NAMALWA (cell line): Measurements from ENCODE around the gene PYGM.

Experiments used
- DNase-seq: peaks from one replicate; pipeline ENCODE4 v3.0.0-alpha.2; 2015; ENCODE audit warnings: low spot score

PYGM gene

DNA sequence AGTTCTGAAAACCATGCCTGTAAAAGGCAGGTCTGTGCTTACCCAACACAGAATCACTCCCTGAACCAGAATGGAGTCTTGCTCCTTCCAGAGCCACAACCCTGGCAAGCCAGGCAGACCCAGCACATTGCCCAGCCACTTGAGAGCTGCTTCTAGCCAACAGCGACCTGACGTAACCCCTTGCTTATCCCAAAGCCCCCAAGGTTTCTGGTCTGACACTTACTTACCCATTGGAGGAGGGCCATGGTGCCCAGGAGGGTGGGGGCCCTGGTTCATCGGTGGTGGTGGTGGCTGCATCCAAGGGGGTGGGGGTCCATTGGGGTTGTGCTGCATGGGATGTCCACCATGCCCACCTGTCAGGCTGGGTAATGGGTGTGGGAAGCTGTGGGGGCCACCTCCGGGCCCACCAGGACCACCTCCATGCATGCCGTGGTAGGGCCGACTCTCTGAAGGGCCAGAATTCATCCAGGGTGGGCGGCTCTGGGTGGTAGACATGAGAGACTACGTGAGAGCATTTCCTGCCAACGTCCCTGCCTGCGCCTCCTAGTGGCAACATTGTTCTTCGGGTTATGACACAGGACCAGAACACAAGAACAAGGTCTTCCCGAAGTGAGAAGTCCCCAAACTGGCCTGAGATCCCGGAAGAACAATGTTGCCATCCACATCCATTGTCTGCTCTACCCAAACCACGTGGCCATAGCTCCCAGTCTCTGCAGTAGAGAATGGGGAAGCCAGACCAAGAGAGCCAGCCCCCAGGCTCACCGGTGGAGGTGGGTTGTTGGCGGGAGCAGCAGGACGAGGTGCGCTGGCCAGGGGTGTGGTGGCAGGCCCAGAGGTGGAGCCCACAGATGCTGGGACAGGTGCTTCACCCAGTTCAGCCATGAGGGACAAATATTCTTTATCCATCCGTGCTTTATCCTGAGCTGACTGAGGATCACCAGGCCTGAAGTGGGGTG lies 7.8 kb upstream of the PYGM start:
- DNase-seq = peak; percentile 81

DNA sequence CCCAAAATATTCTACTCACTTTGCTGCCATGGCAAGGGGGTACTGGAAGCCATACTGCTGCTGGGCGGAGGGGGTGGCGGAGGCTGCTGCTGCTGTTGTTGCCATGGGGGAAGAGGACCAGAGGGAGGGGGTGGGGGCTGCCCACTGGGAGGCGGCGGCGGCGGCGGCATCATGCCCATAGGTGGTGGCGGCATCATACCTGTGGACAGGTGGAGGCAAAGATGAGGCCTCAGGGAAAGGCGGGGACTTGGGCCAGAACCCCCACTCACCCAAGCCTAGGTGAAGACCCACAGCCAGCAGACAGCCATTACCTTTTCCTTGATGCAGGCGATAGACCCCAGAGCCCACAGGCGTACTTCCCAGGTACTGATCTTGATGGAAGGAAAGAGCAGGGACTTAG lies 7.1 kb upstream of the PYGM start:
- no peak for DNase-seq

DNA sequence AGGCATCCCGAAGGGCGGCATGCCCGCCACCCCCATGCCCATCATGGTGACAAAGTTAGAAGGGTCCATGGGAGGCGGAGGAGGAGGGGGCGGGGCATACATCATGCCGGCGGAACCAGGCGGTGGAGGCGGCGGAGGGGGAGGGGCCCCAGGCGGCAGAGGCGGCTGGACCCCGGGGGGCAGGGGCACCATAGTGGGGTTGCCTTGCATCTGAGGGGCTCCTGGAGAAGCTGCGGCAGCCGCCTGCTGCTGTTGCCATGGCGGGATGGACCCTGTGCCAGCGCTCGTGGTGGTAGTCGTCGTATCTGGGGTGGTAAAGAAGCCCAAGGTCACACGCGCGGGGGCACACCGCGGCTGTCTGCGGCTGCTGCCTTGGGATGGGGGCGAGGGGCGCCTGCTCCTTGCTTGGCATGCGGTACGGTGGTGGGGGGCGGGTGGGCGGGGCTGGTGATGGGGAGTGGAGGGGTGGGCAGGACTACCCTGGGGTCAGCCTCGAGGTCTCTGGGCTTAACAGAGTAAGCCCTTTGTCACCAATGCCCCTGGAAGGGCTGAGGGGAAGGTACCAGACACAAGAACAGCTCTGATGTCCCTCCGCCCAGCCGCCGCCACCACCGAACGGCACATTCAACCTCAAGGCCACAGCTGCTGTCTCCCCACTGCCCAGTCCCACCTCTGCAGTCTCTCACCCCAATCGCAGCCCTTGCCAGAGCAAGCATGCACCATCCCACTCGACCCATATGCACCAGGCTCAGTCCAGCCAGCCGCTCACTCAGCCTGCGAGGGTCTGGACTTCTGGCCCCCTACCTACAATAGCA lies 6.3 kb upstream of the PYGM start:
- DNase-seq = no peak

DNA sequence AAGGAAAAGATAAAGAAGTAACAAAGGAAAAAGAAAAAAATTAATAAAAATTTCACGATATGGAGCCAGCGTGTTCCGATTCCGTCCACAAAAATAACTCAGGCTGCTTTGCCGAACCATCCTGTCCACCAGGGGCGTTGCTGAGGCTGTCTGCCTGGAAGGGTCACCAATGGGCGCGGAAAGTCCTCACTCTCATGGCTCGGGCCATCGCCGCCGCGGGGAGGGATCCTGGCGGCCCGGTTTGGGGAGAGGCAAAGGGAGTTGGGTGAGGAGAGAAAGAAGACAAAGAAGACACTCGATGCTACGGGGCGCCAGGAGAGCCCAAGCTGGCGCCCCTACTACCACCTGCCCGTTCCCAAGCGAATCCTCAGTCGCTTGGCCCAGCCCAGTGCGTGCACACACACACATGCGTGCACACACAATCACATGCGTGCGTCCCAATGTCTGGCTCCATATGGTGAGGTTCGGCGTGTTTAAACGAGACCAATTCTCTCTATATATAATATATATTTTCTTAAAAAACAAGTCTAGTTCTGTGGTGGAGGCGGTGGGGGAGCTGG lies 5.6 kb upstream of the PYGM start:
- no peak for DNase-seq

DNA sequence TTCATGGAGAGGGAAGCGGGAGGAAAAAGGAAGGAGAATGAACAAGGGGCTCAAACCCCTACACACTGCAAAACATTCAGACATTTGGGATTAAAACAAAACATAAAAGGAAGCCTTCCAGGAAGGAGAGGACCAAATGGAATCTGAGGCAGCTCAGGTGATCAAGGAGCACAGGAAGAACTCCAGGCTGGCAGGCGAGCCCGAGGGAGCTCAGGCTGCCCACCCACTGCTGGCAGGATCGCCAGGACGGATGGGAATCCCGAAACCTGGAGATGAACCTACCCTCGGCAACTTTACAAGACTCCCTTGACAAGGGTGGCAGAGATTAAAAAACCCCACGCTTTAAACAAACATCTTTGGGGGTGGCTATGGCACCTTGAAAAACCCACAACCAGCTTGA lies 5.0 kb upstream of the PYGM start:
- DNase-seq = no peak

DNA sequence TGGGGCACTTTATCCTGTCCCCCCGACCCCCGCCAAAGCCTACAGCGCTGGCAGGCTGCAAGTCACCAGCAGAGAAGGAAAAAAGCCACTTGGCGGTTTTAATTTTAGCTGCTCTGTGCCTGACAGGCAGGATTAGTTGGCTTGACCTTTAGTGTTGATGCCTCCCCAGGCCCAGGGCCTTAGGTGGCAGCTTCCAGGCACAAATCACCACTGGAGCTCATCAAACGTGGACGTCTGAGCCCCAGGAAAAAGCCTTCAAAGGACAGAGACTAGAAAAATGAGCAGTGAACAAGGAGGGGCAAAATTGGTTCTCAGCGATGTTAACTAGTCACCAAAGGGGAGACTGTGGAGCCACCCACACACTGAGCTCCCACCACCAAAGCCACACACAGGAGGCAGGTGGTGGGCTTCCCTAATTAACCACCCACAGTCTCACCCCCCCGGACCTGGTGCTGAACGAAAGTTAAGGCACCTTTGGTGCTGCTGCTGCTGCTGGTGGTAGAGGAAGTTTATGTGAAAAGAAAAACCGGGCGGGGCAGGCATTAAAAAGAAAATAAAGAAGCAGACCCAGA lies 4.4 kb upstream of the PYGM start:
- DNase-seq = no peak

DNA sequence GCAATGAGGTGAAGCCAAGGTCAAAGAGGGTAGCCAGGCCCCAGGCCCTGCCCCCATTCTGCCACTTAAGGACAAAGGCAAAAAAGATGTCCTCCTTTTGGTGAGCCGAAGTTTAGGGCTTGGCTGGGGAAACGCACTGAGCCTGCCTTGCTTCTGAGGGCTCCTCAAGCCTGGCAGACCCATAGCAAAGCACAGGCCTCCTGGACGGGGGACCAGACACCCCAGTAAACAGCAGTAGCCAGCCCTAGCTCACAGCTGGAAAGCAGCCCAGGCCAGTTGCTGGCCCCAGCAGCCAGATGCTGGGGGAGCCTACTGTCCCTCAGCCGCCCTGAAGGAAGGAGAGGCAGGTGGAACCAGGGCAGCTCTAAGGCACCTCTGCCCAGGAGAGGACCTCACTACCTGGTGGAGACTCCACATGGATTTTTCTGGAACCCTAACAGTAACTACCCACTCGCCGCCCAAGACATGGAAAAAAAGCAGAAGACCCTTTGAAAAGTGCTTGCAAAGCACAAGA lies 3.8 kb upstream of the PYGM start:
- DNase-seq = no peak

DNA sequence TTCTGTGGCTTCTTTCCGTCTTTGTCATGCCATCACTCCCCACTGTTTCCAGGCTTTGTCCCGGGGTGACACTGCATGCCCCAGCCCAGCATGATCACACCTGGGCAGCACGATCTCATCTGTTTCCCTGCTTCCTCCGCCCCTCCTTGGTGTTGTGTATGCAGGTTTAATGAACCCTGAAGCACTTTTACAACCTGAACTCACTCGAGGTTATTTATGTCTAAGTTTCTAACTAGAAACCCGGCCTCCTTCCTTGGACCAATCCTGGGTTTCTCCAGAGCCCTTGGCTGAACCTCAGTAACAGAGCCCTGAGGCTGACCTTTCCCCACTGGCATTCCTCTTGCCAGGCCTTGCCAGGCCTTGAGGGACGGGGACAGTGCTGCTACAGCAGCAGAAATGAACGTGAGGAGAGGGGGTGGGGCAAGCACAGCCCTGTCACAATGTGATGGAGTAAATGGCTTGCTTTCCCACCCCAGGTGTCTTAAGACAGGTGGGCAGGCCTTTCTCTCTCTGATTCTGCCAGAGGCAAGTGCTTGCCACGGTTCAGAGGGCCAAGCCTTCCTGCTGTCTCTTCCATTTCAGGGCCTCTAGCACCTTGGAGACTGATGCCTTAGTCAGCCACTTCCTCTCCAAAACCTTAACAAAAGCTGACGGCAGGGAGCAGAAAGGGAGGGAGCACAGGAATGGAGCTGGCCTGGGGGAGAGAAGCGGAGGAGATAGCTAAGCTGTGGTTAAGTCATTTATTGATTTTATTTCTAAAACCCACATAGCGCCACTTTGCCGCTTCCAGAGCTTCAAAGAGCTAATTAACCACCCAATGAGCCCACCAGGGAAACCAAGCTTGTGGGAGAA lies 3.1 kb upstream of the PYGM start:
- DNase-seq = peak; percentile 58

DNA sequence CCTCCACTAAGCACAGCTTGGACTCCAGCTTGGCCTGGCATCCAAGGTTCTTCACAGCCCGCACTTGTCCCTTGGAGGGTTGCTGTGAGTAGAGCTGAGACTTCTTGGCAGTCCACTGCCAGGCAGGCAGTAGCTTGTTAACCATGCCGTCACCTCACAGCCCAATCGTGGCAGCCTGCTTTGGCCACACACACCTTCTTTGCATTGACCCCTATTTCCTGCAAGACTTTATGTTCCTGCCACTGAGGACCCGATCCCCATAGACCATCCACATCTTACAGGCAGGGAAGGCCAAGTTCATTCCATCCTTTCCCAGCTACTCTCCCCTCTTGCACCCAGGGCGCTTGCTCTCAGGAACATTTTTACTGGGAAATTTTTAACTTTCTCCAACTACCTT lies 2.5 kb upstream of the PYGM start:
- no peak for DNase-seq

DNA sequence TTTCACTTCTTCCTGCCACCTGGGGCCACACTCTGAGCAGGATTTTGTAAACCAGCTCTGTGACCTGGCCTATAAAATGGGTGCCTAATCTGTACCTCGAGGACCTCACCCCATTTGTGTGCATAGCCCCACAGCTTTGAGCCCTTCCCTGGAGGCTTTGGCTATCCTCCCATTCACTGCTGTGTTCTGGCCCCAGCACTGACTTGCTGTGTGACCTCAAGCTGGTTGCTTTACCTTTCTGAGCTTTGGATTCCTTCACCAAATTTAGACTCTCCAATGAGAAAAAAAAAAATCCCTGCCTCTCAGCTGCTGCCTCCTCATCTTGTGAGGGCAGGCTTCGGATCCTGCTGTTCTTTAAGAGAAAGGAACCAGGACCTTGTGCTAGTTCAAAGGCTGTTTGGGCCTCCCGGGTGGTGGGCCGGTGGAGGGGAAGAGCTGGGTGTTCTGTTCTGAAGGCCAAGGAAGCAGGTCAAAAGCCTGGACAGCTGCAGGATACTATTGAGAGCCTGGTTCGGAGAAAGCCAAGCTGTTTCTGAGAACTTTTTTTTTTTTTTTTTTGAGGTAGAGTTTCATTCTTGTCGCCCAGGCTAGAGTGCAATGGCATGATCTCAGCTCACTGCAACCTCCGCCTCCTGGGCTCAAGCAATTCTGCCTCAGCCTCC lies 1.1 kb upstream of the PYGM start:
- no peak for DNase-seq

DNA sequence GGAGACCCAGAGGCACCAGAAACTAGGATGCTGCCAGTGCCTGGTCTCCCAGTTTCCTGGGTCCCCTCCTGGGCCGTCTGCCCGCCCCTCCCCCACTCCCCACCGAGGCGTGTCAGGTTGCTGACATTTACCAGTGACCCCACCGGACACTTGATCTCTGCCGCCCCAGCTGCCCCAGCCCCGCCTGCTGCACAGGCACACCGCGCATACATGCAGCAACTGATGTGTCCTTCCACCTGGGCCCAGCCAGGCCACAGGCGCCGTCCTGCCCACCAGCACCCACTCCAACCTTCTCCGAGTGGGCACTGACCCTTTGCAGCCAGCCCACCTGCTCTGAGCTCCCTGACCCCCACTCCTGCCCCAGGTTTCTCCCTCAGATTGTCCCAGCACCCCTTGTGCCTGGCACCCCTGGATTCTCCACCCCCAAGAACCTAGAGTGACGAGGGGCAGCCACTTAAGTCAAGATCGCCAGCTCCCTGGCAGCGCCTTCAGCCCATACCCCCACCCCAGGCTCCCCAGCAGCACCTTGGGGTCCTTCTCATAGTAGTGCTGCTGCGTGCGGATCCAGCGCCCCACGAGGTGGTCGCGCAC lies 548 bp downstream of the PYGM start:
- DNase-seq = no peak

DNA sequence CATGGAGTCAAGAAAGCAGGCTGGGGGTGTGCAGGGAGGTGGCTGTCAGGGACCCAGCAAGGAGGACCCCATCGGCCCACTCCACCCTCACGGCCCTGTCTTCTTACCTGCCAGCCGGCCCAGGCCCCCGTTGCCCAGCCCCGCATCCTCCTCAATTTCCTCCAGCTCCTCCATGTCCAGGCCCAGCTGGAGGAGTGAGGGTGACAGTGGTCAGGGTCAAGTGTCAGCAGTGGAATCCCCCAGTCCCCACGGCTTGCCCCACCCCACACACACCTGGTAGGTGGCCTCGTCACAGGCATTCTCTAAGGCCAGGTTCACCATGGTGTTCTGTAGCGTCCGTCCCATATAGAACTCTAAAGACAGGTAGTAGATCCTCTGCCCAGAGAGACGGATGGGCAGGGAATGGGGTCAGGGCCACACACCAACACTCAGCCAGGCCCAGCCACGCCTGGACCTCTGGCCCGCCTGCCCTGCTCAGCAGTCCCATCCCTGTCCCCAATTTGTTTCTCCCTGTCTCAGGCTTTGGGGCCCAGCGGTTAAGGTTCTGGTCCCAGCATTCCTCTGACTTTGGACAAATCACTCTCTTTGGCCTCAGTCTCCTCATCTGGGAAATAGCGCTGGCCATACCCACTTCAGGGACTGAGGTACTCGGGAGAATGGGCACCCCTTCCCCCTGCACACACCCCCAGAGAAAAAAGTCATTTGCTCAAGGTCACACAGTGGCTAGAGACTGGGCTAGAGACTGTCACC lies 1.3 kb downstream of the PYGM start:
- DNase-seq = no peak

DNA sequence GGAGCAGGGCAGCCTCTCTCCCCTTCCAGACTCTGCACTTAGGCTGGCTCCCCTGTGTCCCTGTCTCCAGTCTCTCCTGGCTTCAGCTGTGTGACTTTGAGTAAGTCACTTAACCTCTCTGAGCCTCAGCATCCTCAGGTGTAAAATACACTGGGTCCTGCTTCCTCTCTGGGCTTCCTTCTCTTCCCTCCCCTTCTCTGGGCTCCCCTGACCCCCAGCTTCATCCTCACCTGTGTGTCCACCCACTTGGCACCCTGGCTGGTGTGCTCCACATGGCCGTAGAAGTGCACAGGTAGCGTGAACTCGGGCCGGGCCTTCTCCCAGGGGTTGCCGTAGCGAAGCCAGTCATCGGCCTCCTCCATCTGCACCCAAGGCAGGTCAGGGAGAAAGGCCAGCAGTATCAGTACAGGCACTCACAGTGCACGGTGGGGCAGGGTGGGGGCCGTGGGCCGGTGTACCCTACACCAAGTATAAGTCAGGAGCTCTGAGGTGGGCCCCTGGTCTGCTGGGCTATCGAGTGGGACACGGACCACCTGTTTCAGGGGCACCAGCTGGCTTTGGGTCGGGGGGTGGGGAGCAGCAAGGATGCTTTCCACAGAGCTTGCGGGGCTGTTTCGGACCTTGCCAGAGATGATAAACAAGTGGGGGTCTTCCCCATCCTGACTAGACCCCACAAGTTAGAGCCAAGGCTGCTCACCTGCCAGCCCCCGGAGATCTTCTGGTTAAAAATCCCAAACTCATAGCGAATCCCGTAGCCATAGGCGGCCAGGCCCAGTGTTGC lies 2.0 kb downstream of the PYGM start:
- no peak for DNase-seq

DNA sequence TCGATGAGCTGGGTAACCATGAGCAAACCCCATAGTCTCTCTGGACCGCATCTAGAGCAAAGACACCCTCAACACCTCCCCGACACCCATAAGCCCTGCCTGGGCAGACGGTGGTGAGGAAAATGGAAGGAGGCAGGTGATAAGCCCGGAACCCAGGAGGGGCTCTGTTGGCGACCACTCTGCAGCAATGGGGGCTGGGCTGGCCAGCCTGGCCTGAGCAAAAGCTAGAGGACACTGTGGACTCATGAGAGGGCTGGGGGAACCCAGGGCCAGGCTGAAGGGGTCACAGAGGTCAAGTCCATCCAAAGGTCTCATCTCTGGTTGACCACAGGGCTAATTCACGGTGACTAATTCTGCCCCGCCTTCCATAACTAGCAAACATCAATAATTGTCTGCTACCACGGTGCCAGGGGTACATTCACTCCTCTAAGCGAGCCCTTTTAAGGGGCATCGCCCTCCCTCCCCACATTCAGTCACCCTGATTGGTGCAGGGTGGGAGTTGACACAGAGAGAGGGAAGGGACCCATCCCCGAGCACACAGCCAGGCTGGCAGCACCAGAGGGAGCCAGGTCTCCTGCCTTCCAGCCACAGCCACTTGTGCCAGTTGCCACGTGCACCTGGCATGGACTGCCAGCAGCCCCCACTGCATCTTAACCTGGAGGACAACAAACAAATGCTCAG lies 4.0 kb downstream of the PYGM start:
- DNase-seq = no peak

DNA sequence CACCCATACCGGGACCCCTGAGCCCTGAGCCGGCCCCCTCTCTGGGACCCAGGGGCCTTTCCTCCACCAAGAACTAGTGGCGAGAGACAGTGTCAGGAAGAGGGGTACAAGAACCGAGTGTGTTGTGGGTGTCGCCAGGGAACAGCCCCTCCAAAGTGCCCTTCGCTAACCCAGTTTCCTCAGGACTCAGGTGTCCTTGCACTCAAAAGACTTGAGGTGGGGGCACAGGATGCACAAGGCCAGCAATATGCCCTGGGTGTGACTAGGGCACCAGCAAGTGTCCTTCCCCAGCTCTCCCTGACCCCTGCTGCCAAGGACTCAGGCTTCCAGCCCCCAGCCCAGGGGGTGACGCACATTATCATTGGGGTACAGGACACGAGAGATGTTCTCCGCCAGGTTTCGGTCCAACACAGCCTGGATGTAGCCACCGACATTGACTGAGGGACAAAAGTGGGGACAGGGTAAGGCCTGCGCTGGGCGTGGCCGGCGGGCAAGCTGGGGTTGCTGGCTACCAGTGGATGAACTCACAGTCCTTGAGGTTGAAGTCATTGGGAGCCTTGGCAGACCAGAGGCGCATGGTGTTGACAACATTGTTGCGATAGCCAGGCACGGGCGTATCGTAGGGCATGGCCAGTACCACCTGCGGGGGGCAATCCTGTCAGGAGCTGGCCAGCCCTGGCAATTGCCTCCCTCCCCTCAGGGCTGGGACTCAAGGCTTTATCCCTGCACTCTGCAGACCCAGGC lies 4.7 kb downstream of the PYGM start:
- DNase-seq = no peak

DNA sequence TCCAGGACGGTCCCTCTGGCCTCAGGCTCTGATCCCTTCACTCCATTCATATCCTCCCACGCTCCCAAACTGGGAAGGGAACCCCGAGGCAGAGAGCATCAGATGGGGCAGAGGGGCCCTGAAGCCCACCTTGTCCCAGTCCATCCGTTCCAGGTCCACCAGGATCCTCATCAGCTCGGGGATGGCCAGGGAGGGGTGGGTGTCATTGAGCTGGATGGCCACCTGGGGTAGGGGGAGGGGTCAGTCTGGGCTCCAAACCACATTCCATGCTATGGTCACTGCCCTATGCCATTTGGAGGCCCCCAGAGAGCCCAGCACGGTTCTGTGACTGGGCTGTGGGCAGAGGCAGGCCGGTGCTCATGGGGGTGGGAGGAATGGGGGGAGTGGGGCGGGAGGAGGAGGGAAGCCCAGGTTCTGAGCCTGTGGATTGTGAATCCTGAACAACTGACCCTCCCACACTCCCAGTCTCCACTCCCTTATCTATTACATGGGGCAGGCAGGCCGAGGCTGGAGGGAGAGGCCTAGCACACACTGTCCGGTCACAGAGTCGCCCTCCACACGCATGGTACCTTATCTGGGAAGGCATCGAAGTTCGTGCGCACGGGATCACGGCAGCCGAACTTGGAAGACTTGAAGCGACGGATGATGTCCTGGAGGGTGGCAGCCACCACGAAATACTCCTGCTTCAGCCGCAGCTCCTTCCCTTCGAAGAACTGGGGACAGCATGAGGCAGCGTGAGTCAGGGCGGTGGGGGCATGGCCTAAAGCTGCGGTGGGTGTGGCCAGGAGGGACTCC lies 5.5 kb downstream of the PYGM start:
- DNase-seq = no peak
